ENCODE results near the gene ASPHD2.
"Not testable (repeated sequence)": the region's sequence is repeated elsewhere in the genome, so short reads cannot be mapped to it uniquely, and the experiment has no call there.

The ASPHD2 gene

DNA sequence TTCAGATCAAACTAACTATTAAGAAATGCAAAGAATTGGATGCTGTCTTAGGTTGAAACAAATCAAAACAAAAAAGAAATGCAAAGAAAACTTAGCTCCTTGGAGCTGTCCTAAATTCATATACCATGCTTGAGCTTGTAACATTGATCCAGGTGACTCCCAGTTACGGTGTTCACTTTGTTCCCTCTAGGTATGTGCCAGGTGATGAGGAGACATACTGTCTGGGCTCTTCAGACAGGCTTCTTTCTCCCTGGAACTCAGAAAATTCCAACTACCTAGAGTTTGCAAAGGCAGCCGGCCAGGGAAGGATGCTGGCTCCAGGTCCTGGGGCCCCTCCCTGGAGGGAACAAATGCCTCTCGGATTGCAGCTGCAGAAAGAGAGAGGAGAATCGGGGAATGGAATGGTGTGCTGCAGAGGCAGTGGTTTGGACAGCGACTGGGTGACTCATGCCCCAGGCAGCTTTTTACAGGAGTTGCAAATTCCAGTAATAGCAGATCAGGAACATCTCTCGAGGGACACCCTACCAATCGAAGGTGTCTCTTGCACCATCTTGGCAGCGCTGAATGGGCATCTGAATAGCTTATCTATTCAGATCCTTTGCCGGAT lies 12.3 kb upstream of the ASPHD2 start:
- no peak for DNase-seq

DNA sequence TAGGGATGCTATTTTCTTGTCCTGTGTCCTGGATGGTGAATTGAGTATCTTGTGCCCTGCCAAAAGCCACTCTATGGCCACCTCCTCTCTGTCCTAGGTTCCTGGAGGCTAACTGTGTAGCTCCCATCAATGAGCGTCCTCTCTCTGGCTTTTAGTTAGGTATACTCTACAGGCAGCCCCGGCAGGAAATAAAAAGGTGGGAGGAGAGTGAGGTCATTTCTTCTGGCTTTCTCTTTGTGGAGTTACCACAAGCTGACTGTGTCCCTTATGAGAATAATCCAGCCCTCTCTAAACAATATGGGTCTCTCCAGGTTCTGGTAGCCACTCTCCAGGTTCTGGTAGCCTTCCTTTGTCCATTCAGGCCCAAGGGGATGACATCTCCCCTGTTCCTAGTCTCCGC lies 11.7 kb upstream of the ASPHD2 start:
- DNase-seq, result no peak

DNA sequence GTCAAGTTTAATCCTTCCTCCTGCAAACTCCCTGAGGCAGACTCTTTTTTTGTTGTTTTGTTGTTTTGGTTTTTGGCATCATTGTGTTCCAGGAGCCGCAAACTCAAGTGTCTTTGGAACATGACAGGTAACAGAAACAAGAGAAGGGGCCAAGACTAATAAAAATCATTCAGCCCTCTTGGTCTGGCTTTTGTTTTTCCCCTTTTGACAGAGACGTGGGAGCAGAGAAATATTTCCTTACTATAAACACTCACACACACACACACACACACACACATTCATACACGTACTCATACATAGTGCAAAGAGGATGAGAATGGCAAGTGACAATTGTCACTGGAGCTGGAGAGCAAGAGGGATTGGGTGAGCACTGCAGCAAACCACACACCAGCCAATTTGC lies 10.4 kb upstream of the ASPHD2 start:
- DNase-seq, result no peak

DNA sequence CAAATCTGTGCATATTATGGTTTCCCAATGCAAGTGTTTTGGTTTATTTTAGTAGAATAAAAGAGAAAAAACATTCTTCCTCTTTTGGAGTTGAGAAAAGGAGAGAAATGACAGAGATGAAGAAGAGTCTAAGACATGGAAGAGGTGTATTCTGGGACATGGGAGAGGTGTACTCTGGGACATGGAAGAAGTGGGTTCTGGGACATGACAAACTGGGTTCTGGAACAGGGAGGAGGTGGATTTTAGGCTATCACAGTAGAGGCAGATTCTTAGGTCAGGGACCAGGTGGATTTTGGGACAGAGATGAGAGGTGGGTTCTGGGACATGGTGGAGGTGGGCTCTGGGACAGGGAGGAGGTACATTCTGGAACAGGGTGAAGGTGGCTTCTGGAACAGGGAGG lies 2.1 kb upstream of the ASPHD2 start:
- DNase-seq, result no peak

DNA sequence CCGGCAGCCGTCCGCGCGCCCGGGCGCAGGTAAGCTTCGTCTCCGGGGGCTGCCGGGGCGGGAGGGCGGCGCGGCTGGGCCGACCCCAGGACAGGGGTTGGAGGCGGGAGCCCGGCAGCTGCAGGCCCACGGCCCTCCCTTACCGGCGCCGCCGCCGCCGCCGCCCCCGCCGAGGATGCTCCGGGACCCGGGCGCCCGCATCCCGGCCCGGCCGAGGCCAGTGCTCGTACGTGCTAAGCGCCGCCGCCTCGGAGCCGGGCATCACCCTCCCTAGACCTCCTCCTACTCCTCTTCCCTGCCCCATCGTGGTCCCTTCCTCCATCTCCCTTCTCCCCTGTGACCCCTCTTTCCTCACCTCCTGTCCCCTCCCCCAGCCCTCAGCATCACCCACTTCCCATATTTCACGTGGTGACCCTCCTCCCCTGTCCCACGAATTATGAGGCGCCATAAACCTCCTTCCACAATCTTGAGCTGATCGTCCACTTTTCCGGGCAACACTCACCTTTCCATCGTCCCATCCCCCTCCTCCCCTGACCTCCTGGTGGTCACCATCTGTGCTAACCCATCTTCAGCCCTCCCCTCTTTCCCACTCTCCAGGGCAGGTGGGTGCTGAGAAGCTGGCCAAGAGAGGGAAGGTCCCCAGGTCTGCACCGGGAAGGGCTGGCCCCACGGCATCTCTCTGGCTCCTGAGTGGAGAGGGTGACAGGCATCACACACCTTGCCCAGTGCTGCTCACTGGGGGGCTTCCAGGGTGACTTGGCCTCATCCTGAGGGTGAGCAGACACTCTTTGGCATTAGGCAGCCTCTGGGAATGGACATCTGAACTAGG lies 612 bp downstream of the ASPHD2 start:
- no peak for DNase-seq

DNA sequence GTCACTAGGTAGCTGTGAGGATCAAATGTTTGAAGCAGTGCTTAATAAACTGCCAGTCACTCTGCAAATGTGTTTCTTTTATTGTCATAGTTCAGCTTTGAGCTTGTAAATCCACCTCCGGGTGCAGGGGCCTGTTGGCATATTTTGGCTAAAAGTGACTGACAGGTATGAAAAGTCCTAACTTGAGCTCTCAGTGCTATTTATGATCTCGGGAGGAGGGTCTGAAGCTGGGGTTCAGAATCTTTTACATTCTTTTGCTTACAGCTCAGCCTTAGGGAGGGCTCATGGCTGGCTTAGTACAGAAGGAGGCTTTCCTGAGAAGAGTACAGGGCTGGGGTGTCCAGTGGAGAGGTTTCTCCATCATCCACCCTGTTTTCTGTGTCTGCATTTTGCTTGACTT lies 1.5 kb downstream of the ASPHD2 start:
- no peak for DNase-seq

DNA sequence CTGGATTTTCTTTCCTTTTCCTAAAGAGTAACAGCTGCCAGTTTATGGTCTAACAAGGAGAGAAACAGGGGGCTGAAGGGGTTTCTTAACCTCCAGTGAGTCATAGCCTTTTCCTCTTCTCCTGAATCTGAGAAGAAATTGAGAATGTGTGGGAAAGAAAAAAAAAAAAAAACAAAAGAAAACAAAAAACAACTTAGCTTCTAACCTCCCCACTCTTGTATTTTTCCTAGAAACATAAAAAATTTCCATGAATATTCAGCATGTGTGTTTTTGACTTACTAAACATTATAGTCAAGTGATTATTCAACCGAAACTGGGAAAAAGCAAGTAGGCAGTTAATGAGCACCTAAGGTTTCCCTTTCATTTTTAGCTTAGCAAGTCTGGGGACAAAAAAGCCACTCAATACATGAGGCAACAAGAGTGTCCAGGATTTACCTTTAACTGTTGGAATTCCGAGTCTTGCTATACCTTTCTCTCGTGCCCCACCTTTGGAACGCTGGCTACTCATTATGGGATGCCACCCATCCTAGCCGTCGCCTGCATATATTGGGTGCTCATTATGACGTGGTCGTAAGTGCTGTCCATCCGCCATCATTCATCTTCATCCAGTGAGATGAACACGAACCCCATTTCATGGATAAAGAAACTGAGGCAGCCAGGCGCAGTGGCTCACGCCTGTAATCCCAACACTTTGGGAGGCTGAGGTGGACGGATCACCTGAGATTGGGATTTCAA lies 2.4 kb downstream of the ASPHD2 start:
- DNase-seq, result no peak

DNA sequence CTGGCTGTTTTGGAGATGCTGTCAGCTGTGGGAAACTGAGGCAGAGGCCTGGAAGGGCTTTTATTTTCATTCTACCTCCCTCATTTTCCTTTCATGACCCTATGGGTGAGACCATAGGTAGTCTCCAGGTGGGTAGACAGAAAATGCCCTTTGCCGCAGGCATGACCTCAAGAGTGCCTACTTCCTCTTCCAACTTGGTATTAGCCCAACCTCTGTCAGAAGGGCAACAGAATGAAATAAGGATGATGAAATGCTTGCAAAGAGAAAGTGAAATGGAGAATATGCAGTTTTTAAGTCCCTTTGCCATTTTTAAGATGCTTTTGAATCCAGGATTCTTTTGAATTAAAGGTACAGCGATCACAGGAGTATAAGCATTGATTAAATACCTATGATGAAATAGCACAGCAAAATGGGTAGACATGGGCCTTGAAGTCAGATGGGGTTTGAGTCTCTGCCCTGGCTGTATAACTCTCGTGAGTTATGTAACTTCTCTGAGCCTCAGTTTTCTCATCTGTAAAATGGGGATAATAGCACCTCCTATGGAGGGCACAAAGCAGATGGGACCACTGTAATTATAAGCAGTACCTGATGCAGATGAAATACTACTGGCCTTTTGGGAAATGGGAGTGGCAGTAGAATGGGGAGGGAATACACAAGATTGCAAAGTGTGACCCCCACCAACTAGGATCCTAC lies 3.7 kb downstream of the ASPHD2 start:
- no peak for DNase-seq

DNA sequence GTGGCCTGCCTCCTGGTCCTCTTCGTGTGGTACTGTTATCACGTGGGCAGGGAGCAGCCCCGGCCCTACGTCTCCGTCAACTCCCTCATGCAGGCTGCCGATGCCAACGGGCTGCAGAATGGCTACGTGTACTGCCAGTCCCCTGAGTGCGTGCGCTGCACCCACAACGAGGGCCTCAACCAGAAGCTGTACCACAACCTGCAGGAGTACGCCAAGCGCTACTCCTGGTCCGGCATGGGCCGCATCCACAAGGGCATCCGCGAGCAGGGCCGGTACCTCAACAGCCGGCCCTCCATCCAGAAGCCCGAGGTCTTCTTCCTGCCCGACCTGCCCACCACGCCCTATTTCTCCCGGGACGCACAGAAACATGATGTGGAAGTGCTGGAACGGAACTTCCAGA lies 4.7 kb downstream of the ASPHD2 start:
- no peak for DNase-seq

DNA sequence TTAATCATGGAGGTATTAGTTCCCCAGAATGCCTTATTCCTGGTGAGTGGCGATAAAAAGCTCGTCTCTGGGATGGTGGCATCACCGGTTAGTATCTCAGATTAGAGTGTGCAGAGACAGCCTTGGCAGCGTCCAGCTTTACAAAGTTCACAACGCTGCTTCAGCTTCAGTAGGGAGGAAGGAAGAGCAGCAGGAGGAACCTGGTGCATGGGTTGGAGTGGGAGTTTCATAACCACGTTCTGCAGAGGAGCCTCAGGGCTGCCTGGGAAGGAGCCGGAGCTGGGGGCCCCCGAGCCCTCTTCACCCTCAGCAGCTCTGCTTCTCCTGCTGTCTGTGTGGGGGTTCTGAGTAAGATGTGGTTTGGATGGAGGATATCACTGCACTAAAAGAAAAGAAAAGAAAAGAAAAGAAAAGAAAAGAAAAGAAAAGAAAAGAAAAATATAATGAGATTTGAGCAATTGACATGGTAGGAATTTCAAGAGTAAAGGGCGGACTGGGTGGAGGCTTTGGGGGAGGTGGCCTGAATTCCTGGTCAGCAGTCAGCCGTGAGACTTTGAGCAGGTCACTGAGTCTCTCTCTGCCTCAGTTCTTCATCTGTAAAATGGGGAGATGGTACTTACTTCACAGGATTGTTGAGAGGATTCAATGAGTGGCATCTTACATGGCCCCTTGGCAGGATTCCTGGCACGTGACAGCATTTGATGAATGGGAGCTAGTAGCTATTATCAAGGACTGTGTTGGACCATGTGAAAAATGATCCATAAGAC lies 6.5 kb downstream of the ASPHD2 start:
- no peak for DNase-seq

DNA sequence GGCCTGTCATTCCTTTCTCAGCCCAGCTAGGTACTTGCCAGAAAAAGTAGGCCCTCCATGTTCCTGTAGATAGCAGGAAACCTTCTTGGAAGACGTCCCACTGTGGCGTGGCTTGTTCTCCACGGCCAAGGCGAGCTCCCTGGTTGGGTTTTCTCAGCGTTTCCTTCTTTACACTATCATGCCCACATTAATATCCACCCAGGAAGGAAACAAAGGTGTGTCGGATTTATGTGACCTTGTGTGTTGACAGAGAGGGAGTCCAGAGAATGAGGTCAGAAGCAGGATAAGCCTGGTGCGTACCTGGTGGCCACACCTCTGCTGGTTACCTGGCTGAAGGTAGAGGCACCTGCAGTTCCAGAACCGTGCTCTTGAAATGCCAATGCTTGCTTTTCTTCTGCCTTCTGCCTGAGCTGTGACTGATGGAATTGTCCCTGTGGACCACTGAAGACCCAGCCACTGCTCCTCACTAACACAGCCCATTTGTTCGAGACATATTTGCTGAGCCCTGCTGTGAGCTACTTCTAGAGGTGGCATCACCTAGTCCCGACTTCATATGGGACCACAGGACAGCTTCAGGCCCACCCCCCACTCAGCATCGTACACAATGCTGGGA lies 7.9 kb downstream of the ASPHD2 start:
- no peak for DNase-seq

DNA sequence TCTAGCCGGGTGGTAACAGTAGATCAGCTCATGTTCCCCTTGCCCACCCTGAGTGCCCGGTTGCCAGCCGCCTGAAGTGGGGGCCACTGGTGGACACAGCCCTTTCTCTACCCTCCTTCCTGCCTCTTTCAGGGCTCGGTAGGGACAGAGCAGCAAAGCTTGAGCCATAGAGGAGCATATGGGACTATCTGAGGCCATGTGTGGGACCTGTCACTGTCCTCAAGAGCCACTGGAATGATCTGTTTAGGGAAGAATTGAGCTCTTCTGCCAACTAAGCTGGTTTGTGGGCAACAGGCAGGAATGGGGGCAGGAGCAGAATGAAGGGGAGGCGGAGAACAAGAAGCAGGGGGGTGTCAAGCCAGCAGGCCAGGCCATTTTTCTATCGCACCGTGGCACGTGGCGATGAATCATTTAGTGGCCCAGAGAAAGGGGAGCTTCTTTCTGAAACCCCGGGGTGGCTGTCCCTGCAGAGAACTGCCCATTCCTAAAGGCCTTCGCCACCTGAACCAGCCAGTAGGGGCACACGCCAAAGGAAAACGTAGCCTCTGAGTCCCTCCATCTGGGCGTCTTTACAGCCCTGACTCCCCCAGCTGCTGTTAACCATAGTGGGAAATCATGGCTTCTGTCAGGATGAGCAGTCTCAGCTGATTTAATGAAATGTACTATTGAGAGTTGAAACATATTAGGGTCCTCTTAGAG lies 8.8 kb downstream of the ASPHD2 start:
- DNase-seq, result no peak

DNA sequence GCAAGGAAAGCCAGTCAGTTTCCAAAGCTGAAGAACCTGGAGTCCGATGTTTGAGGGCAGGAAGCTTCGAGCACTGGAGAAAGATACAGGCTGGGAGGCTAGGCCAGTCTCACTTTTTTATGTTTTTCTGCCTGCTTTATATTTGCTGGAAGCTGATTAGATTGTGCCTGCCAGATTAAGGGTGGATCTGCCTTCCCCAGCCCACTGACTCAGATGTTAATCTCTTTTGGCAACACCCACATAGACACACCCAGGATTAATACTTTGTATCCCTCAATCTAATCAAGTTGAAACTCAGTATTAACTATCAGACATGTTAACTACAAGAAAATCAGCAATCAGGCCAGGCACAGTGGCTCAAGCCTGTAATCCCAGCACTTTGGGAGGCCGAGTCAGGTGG lies 9.7 kb downstream of the ASPHD2 start:
- DNase-seq, result not testable (repeated sequence)

DNA sequence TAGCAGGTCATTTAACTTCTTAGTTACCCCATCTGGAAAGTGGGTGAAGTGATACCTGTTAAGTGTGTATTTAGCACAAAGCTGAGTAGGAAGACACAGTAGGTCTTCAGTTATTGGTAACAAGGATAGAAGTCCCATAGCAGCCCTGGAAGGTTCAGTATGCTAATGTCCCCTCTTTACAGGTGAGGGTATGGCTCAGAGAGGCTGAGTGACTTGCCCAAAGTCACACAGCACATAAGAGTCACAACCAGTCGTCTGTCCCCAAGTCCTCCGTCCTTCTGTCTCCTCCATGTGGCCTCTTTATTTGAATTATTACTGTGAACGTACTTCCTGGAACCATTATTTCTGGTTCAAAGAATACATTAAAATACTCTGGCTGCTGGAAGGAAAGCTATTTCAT lies 10.5 kb downstream of the ASPHD2 start:
- no peak for DNase-seq

DNA sequence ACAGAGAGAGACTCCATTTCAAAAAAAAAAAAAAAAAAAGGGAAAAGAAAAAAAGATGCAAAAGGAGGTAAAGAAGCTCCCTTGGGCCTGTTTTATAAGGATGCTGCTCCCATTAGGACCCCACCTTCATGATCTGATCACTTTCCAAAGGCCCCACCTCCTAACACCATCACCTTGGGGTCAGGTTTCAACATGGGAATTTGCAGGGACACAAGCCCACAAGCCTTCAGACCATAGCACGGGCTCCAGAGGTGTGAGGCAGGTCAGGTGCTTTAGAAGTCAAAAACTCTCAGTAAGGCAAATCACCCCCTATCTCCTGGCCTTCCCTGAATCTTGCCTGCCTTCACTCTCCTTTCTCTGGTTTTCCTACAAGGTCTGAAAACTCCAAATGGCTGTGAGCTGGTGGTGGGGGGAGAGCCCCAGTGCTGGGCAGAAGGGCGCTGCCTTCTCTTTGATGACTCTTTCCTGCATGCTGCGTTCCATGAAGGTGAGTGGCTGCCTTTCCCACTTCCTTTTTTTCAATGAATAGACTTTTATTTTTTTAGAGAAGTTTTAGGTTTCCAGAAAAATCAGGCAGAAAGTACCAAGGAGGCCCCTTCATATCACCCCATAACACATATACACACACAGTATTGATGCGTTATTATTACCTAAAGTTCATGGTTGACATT lies 13.2 kb downstream of the ASPHD2 start:
- no peak for DNase-seq

DNA sequence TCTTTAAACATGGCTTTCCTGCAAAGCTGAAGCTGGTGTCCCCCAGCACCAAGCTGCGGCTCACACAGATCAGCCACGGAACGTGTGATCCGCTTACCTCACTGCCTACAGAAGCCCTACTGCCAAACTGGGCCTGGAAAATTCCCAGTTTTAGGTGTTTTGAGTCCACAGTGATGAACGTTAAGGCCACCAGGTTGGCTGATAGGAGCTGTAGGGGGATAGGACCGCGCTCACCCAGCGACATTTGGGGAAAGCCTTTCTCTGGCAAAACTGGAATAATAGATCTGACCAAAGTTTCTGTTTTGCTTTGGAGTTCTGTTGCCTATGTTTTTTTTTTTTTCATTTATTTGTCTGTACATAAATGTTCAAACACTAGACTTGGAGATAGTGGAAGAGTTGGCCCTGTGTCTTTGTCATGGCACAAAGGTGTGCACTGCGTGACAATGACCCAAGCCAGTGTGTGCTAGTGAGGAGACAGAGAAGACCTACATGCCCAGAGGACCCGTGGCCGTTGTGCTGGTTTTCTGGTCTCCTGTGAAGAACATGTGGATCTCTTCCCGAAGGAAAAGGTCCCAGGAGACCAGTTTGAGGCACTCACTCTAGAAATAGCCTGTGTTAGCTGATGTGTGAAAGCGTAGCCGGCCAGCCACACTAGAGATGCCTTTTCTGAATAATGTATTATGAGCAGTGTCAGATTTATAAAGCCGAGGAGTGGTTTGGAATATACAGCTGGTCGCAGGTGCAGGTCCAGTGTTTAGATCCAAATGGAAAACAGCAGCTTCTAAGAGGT lies 15.0 kb downstream of the ASPHD2 start:
- DNase-seq, result no peak

DNA sequence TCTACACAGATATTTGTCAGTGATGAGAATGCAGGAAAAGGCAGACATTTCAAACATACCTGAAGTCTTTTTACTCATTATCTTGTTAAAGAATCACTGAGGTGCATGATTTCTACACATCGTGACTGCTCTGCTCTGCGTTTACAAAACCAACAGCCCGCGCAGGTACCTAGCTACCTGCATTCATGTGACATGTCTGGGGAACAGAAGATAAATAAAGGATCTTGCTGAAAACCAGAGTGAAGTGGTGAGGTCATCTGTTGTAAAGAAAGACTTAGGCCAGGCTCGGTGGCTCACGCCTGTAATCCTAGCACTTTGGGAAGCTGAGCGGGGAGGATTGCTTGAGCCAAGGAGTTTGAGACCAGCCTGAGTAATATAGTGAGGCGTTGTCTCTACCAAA lies 15.7 kb downstream of the ASPHD2 start:
- DNase-seq, result no peak

DNA sequence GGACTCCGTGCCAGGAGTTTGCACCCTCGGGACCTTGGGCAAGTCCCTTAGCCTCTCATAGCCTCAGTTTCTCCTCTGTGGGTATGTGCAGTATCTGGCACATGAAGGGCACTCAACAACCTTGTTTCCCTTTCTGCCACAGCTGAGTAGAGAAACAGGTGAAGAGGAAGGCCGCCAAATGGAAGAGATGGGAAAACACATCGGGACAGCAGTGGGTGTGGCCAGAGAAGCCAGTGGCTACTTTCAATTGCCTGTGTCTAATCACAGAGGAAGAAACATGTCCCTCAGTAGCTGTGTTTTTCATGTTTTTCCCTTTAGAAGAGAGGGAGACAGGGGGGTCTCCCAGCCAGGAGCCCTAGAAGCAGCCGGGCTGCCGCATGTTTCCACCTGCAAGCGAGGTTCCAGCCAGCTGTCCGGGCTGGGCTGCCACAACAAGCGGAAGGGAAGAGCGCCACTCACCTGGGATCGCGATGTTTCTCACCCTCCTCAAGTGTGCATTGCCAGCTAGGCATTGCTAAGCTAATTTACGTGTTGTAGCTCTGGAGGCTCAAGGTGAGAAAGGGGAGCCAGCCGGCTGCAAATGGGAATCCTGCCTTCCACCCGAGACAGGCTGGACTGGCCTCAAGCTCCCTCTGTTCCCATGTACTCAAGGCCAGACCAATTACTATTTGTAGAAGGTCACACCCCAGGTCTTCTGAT lies 16.7 kb downstream of the ASPHD2 start:
- DNase-seq, result no peak

DNA sequence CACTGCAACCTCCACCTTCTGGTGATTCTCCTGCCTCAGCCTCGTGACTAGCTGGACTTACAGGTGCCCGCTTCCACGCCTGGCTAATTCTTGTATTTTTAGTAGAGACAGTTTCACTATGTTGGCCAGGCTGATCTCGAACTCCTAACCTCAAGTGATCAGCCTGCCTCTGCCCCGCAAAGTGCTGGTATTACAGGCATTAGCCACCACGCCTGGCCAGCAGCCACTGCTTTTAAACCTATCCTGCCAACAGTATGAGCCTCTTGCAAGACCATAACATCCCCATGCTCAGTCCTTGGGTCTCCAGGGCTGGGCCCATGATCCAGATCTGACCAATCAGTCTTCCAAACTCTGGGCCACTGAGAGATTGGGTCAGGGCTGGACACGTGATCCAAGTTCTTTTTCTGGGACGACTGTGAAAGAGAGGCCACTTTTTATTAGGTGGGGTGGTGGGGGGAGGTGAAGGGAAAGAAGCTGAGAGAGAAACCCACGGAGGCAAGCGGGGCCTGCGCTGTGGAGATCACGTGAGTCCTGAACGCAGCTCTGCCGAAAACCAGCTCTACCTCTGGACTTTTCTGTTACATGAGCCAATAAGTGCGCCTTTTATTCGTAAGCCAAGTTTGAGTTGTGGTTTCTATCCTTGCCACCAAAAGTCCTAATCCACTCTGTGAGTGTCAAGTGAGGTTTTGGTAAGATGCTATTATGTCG lies 17.9 kb downstream of the ASPHD2 start:
- no peak for DNase-seq

Measured in activated T-cell treated with anti-CD3 and anti-CD28 coated beads for 4 hours (primary cell).